Stimulated activated CD8-positive, alpha-beta memory T cell treated with anti-CD3 and anti-CD28 coated beads, Interleukin-4, amount 100 ng/mL, for 48 hours (primary cell): ENCODE data around the gene SLAIN2.
"Not testable (repeated sequence)": the region's sequence is repeated elsewhere in the genome, so short reads cannot be mapped to it uniquely, and the experiment has no call there.

Experiments used
- DNase-seq: peaks from one replicate; pipeline ENCODE4 v3.0.0-alpha.2; 2020

SLAIN2 gene

DNA sequence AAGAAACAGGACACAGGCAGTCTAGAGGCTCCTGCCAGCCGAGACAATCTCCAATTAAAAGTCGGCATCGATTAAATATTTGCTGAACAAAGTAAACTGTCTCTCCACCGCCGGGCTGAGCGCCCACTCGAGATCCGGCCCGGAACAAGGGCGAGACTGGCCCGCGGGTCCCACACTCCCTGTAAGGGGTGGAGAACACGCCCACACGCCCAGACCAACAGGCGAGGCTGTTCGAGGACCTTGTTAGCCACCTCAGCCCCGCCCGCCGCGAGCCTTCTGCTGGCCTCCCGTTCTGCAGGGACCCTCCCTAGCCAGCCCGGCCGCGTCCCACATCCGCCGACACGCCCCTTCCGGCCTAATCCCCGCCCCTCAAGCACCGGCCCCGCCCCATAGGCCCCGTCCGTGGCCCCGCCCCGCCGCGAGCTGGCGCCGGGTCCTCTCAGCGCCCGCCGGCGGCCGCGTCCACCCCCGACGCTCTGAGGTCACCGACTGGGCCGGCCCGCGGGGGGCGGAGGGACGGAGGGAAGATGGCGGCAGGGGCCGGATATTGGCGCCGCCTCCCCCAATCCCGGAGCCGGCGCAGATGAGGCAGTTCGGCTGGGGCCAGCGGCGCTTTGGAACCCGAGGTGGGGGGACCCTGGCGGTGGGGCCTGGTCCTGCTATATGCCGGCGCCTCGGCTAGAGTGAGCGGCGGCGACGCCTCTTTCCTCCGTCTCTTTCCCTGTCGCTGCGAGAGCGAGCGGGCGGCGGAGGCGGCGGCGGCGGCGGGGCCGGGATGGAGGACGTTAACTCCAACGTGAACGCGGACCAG is at the start of gene SLAIN2:
Gene SLAIN2 (plus strand): TSS at position 565 of the 811 bp plus-strand sequence. CDS start 211 bp downstream, at position 776.
- peak; percentile 100 for DNase-seq

DNA sequence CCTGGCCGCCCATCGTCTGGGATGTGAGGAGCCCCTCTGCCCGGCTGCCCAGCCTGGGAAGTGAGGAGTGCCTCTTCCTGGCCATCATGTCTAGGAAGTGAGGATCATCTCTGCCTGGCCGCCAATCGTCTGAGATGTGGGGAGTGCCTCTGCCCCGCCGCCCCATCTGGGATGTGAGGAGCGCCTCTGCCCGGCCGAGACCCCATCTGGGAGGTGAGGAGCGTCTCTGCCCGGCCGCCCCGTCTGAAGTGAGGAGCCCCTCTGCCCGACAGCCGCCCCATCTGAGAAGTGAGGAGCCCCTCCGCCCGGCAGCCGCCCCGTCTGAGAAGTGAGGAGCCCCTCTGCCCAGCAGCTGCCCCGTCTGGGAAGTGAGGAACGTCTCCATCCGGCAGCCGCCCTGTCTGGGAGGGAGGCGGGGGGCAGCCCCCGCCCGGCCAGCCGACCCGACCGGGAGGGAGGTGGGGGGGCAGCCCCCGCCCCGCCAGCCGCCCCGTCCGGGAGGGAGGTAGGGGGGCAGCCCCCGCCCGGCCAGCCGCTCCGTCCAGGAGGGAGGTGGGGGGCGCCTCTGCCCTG is 49.0 kb upstream of the SLAIN2 start:
- not testable (repeated sequence) for DNase-seq

DNA sequence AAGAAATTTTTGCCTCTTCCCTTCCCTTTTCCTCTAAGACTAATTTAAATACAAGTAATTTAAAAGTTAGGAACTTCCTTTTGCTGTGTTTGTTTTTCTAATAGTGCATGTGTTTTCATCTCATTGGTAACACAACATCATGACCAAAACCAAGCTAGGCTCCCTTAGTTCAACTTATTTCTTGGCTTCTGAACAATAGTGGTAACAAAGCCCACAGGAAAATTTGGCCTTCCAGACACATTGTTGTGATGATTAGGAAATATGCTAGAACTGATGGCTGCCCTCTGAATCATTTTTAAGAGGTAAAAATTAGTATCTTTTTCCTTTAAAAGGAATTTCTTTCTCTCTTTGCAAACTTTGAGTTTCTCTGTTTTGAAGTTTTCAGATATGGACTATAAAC is 46.2 kb upstream of the SLAIN2 start:
- DNase-seq = no peak

DNA sequence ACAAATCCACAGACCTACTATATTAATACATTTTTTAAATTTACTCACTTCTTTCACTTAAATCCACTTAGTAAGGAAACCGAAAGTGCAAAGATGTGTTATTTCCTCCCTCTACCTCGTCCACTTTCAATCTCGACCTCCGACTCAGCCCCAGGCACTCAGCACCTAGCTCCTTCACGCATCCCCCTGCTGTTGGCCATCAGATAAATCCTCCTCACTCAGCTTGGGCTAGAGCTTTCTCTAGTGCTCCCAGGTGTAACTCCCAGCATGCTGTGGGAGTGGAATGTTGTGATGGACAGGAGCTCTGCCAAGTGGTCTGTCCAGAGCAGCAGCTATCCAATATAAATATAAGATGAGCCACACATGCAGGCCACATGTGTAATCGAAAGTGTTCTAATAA is 45.0 kb upstream of the SLAIN2 start:
- DNase-seq = no peak

DNA sequence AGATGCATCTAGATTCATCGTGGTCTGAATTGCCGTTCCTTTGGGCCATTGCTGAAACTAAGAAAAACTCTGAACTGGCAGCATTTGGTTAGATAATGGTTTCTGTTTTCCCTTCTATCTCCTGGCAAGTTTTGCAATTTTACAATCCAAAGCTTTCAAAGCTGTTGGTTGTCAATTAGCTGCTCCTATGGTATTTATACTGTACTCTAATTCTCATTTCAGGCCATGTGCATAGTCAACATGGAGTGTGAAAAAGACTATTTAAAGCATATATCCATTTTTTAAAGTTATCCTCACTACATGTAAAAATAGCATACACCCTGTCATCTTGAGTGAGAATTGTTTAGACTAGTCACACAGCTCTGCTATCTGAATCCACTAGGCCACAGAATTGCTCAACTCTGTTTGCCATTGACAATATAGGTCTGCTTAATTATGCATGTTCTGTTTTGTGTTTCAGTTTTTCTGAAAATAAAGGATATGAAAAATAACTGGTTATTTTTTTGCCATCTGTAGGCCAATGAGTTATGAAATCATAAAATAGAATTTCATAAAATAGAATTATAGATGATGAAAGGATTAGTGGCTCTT is 44.0 kb upstream of the SLAIN2 start:
- DNase-seq = no peak

DNA sequence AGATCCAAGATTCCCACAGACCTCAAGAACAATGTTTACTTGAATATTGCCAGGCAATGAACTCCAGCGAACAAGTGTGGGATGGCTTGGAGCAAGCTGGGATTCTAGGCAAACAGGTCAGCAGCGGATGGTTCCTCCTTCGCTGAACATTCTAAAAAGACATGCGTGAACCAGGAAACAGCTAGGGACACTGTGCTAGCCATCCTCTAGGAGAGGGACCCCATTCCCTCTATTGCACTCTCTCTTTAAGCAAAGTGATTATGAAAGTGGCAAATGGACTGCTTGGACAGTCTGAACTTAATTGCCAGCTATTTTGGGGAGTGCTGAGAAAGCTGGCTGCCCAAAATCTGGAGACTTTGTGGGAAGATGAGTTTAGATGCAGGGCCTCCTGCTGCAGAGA is 41.8 kb upstream of the SLAIN2 start:
- no peak for DNase-seq

DNA sequence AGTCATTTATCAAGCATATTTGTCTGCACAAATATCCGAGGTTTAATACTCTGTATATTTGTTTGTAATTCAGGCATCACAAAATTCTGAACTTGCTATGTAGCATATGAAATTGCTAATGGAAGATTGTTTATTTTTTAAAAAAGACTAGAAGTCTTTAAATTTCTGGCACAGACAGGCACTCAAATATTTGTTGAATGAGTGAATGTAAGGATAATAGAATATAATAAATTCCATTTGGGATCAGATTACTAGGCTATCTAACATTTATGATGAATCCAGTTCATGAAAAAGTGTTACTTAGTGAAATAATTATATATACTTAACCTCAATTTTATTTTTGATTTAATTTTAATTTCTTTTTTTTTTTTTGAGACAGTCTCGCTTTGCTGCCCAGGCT is 41.3 kb upstream of the SLAIN2 start:
- DNase-seq = no peak

DNA sequence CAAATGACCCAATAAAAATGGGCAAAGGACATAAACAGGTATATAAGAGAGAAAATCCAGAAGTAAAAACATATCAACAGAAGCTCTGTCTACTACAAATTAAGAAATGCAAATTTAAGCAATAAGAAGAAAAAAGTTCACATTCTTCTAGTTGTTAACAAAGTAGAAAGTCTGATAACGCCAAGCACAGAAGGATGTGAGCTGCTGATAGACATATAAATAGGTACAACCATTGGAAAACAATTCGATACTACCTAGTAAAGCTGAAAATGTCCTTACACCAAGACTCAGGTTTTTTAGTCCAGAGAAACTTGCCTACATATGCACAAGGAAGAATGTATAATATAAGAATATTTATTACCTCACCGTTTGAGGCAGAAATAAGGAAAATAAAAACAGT is 35.8 kb upstream of the SLAIN2 start:
- no peak for DNase-seq

DNA sequence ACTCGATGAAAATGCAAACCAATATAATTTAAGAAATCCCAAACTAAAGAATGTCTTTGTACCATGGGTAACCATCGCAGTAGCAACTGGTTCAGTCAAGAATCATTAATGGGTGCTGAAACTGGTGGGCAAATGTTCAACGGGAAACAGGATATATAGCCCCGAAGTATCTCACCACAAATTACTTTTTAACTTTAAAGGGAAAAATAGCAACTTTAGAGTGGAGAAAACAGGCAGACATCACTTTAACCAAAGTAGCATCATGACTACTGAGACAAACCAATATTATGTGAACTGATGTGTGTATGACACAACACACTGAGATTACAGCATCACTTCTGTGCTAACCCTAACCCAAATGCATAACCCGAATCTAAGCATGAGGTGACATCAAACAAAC is 33.8 kb upstream of the SLAIN2 start:
- no peak for DNase-seq

DNA sequence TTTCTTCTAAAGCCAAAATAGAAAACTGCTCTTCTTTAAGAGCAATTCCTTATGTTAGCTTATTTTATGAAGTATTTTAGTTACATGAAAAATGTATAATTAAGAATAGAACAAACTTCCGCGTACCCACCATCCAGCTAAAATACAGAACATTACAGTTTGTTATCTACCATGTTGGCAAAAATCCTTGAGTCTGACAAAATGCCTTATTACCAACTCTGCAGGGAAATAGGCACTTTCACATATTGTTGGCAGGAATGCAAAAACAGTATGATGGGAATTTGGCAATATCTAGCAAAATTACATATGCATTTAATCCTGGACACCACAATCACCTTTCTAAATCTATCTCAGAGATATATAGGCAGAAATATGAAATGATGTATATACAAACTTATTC is 32.4 kb upstream of the SLAIN2 start:
- DNase-seq = no peak

DNA sequence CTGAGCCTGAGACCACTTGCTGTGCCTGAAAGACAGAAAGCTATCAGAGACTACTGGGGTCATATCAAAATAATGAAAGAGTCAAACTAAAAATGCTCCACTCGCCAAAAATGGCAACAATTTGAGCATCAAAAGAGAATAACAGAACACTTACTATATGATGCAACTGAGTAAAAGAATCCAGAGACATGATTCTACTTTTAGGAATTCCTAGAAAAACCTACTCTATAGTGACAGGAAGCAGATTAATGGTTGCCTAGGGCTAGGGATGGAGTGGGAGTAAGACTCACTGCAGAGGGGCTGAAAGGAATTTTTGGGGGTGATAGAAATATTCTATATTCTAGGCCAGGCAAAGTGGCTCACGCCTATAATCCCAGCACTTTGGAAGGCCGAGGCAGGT is 29.4 kb upstream of the SLAIN2 start:
- no peak for DNase-seq

DNA sequence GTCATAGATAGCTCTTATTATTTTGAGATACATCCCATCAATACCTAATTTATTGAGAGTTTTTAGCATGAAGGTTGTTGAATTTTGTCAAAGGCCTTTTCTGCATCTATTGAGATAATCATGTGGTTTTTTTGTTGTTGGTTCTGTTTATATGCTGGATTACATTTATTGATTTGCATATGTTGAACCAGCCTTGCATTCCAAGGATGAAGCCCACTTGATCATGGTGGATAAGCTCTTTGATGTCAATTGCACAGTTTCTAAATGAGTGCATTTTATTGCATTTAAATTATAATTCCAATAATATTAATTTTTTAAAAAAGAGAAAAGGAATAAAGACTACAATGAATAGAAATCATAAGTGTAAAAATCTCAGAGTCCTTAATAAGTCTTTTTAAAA is 26.6 kb upstream of the SLAIN2 start:
- not testable (repeated sequence) for DNase-seq

DNA sequence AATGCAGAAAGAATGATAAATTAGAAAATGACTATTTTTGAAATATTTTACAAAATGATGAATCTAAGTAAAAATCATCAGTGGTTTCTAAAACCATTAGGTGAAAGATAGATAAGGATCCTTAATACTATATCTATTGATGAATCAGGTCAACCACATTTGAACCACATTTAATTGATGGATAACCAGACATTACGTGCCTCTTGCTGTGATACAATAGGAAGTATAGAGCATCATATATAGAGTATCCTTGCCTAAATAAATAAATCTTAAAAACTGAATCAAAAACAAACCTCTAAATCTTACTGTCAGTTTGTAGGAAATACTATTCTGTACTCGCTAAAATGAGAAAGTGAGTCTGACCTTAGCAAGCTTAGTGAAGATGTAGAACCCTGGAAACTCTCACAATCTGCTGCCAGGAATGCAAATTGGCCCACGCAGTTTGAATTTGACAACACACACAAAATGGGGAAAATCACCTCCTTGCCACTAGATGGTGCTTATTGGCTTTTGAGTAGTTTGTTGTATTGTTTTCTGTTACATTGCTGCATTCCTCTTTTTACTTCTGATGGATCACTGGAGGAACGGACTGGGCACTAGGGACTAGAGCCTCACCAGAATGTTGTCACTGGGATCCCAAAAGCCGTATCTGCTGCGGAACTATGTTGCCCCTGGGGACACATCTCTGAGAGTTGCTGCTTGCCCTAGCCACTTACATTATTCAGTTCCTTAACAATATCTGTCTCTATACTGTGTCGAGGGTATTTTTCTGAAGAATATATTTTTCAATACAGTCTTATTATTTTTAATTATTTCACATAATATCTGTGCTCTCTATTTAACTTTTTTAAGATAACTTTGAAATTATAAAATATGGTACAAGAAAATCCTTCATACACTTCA is 25.4 kb upstream of the SLAIN2 start:
- DNase-seq = peak; percentile 28

DNA sequence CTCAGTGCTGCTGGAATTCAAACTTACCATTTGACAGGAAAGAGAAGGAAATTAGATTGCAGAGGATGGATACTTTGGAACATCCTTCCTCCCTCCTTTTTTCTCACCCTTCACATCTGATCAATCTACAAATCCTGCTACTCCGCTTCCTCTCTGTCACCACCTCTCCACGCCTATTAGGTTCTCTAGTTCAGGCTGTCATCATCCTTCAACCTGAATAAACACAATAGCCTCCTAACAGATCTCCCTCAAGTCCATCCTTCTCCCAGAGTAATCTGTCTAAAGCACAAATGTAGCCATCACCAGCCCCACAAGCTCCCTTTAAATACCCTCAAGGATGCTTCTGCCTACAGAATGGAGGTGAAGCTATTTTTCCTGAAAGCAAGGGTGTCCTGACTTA is 20.0 kb upstream of the SLAIN2 start:
- no peak for DNase-seq

DNA sequence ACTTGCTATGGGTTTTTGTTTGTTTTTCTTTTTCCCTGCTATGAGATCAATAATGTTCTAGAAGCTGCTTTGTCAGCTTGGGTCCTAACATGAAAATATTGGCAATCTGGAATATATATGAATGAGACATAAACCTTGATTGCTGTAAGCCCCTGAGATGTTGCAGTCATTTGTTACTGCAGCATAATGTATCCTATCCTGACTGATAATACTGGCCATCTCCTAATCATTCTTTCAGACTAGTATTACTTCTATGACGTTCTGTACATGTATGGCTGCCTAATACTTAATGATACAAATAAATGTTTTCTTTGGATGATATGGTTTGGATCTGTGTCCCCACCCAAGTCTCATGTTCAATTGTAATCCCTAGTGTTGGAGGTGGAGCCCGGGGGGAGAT is 19.3 kb upstream of the SLAIN2 start:
- DNase-seq = no peak

DNA sequence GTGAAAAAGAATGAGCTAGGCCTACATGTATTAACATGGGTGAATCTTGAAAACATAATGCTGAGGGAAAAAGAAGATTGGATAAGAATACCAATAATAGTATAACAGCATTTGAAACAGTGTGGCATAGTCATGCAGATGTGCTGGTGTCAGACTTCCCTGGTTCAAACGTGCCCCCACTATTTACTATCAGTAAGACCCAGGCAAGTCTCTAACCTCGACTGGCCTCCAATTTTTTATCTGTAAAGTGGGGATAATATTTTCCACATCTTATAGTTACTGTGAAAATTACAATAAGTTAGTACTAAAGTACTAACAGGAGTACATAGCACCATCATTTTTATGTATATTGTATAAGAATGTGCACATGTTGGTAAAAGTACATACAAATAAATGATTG is 17.0 kb upstream of the SLAIN2 start:
- no peak for DNase-seq

DNA sequence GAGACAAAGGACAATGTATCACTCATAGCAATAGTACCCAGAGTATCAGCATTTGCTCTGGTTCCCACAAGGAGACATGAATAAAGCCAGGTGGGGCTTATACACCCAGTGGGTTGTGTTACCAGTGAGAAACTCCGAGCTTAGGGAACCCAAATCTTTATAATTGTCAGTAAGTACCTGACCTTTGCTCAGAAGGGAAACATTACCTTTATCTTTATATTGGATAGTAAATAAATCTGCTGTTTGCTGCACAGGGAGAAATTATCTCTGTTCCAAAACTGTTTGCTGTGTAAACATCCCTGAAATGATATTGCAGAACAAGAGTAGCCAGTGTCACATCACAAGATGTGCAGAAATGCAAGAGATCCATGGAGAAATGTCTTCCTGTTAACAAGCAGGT is 12.1 kb upstream of the SLAIN2 start:
- no peak for DNase-seq

DNA sequence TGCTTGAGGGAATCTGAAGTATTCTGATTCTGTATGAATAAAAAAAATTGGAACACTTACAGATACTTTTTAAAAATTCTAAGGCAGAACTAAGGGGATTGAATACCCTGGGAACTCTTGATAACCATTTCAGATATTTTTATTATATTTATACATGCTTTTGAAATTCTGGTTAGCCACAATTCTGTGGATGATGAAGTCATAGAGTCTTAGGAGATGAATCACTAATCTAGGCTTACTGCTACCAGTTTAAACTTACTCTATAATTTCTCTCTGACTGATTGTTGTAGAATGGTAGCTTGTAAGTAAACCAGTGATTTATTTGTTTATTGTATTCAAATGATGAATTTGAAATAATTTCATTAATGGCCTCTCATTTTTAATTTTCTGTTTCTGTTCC is 11.4 kb upstream of the SLAIN2 start:
- no peak for DNase-seq

DNA sequence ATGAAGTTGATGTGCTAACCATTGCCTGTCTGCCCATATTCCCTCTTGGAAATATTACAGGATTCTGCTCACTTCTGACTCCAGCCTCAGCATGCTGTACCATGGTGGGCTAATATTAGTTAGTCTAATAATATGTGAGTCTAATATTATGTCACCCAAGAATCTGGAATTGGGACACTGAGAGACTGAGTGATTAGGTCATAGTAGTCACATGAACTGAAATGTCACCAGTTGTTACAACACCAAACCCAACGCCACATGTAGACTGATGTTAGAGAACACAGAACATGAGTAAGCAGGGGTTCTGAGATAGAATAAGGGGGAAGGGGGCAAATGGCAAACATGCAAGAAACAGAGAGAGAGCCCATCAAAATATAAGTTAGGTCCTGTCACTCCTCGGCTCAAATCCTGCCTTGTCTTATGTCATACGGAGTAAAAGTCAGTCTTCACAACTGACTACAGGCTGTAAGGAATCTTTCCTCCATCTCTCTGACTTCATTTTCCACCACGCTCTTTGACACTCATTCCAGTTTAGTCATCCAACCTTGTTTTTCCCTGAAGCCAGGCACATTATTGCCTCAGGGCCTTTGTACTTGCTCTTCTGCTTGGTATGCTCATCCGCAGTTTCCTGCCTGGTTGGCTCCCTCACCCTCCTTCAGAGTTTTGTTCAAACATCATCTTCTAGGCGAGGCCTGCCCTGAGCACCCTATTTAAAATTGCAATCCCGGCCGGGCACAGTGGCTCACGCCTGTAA is 9.6 kb upstream of the SLAIN2 start:
- DNase-seq = no peak

DNA sequence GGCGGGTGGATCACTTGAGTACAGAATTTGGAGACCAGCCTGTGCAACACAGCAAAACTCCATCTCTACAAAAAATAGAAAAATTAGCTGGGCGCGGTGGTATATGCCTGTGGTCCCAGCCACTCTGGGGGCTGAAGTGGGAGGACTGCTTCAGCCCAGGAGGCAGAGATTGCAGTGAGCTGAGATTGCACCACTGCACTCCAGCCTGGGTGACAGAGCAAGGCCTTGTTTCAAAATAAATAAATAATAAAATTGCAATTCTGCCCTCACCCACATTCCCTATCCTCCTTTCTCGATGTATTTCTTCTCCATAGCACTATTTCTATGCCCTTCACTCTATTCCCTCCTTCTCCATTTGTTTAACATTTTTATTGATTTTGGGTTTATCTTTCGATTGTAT is 8.7 kb upstream of the SLAIN2 start:
- no peak for DNase-seq

DNA sequence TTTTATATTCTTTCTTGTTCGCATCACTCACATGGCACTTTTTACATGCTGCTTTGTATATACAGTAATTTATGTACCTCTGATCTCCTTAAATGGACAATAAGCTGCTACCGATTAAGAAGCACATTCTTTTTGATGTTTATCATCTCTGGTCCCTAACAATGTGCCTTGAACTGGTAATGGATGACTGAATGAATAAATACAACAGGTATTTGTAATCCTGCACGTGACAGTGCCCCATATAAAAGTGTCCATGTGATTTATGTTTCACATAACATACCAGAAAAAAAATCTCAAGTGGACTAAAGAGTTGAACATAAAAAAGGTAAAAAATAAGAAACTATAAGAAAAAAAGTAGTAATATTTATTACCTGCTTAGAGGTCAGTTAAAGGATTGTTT is 7.7 kb upstream of the SLAIN2 start:
- no peak for DNase-seq

DNA sequence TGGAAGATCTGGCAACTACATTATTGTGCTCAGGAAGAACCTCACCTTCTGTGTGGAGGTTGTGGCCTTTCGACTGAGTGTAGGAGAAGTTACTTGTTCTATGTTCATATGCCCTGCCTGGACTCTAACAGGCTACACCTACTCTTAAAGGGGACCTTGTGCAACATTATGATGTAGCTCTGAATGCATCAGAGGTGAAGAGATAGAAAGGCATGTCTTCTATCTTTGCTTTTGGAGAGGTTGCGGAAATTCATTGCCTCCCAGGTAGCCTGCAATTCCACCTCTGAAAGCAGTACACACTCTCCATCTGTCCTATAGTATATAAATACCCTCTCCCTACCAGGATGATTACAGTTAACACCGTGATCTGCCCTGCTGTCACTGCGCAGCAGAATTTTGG is 7.1 kb upstream of the SLAIN2 start:
- no peak for DNase-seq

DNA sequence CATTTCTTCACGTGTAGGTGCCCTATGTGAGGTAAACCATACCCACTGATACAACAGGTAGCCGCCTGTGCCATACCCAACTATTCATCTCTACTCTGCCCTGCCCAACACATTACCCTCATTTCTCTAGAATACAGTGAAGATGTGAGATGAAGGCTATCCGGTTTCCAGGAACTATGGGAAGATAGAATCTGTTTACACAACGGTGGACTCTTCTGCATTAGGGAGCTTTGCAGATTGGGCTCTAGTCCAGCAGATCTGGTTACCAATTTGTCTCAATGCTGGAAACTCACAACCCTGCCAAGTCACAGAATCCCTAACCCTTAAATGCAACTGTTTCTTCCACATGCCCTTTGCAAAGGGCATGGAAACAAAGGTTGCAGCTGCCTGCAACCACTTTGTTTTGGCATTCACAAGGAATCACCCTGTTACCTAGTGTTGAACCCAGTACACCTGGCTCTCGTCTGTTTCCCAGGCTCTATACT is 6.4 kb upstream of the SLAIN2 start:
- no peak for DNase-seq
